Globus pallidus (tissue), 1 donor: ENCODE data around the gene NXPH3.

Experiments used
- DNase-seq: peaks from one replicate; pipeline ENCODE4 v3.0.0-alpha.2; 2015; ENCODE audit warnings: low spot score

Gene NXPH3

GRCh38 chr17:49630113-49630900, 54.6 kb downstream of the NXPH3 start:
- no peak for DNase-seq

- no peak for DNase-seq
Observed at GRCh38 chr17:49631496-49631895, 55.8 kb downstream of the NXPH3 start.
